Measurements from ENCODE around the gene MUC6.

- TF ChIP-seq ZBTB33 (IDR thresholded peaks at IDR 0.05; ENCODE audit: borderline replicate concordance, low read depth) (no peak), CTCF (IDR thresholded peaks at IDR 0.05) (no peak), MEF2A (IDR thresholded peaks at IDR 0.05; ENCODE audit: borderline replicate concordance, low read depth) (no peak), TAF1 (IDR thresholded peaks at IDR 0.05; ENCODE audit: borderline replicate concordance, low read depth, low read length) (no peak), EP300 (IDR thresholded peaks at IDR 0.05; ENCODE audit: borderline replicate concordance in 1 of 2, low read depth in 1 of 2, low read length in 1 of 2) (no peak), USF1 (IDR thresholded peaks at IDR 0.05; ENCODE audit: borderline replicate concordance, low read depth) (no peak), PBX3 (IDR thresholded peaks at IDR 0.05) (no peak), JUND (IDR thresholded peaks at IDR 0.05) (no peak), MAX (IDR thresholded peaks at IDR 0.05; ENCODE audit: low read depth) (no peak), RCOR1 (IDR thresholded peaks at IDR 0.05; ENCODE audit: low read length) (no peak), SIN3A (IDR thresholded peaks at IDR 0.05; ENCODE audit: borderline replicate concordance, low read depth, low read length) (no peak), FOSL2 (IDR thresholded peaks at IDR 0.05; ENCODE audit: borderline replicate concordance, low read depth) (no peak)
Measured at GRCh38 chr11:1075341-1075911, 38.9 kb upstream of the MUC6 start.

Data from SK-N-SH (cell line).